ENCODE results near the gene UFSP1.

GRCh38 chr7:100914208-100914878 lies 24.8 kb upstream of the UFSP1 start:
- no peak for TF ChIP-seq CTCF (IDR thresholded peaks at IDR 0.05)
- no peak for TF ChIP-seq POLR2A (IDR thresholded peaks at IDR 0.05)
